Esophagus muscularis mucosa (tissue), 4 donors: ENCODE data around the gene NNMT.

ENCODE experiments used
- CTCF ChIP-seq, 3 experiments: fragments of 200-600 bp in 2 of 3; fragments of 450-650 bp in 1 of 3; sonication (generic) in 2 of 3; IDR thresholded peaks; one replicate each; pipeline ENCODE4 v1.5.1; 2017 to 2019; ENCODE audit warnings: antibody characterized with exemption in 3 of 3, mild to moderate bottlenecking in 2 of 3, moderate library complexity in 1 of 3
- EP300 ChIP-seq: sonication (generic); formaldehyde crosslinking; IDR thresholded peaks from one replicate; pipeline ENCODE4 v1.6.1; 2017; ENCODE audit warnings: antibody characterized with exemption
- POLR2AphosphoS5 ChIP-seq, 2 donors: sonication (generic); formaldehyde crosslinking; IDR thresholded peaks; one replicate each; pipeline ENCODE4 v1.6.1; 2017; ENCODE audit warnings: antibody characterized with exemption in 2 of 2

- TF ChIP-seq CTCF (IDR thresholded peaks at IDR 0.05) (no peak), EP300 (no peak), POLR2AphosphoS5 (IDR thresholded peaks at IDR 0.05) (no peak)
Observed at GRCh38 chr11:114261791-114262190, 34.4 kb upstream of the NNMT start.
